ENCODE data around the gene SLC22A8.

GRCh38 chr11:62994775-62995174 lies 20.9 kb downstream of the SLC22A8 start:
- TF ChIP-seq, protein P1, sequence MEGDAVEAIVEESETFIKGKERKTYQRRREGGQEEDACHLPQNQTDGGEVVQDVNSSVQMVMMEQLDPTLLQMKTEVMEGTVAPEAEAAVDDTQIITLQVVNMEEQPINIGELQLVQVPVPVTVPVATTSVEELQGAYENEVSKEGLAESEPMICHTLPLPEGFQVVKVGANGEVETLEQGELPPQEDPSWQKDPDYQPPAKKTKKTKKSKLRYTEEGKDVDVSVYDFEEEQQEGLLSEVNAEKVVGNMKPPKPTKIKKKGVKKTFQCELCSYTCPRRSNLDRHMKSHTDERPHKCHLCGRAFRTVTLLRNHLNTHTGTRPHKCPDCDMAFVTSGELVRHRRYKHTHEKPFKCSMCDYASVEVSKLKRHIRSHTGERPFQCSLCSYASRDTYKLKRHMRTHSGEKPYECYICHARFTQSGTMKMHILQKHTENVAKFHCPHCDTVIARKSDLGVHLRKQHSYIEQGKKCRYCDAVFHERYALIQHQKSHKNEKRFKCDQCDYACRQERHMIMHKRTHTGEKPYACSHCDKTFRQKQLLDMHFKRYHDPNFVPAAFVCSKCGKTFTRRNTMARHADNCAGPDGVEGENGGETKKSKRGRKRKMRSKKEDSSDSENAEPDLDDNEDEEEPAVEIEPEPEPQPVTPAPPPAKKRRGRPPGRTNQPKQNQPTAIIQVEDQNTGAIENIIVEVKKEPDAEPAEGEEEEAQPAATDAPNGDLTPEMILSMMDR (IDR thresholded peaks at IDR 0.05): no peak
- TF ChIP-seq POLR2A (IDR thresholded peaks at IDR 0.05): no peak
